BE2C (cell line): ENCODE results near the gene YJEFN3.

Experiments
- DNase-seq: peaks from one replicate; pipeline ENCODE4 v3.0.0-alpha.2; 2020
- H3K27me3 ChIP-seq: fragments of 250-450 bp; sonication (Bioruptor Pico); 2 replicates; pipeline ENCODE4 v1.5.1; 2020; ENCODE audit warnings: mild to moderate bottlenecking
- H3K36me3 ChIP-seq: fragments of 250-450 bp; sonication (Bioruptor Pico); 2 replicates; pipeline ENCODE4 v1.5.1; 2020; ENCODE audit warnings: mild to moderate bottlenecking
- H3K4me1 ChIP-seq: fragments of 250-450 bp; sonication (Bioruptor Pico); 2 replicates; pipeline ENCODE4 v1.5.1; 2020
- H3K4me3 ChIP-seq: 2 replicates; pipeline ENCODE4 v1.5.1; 2011; ENCODE audit warnings: low read depth, low read length
- H3K9me3 ChIP-seq: fragments of 250-450 bp; sonication (Bioruptor Pico); 2 replicates; pipeline ENCODE4 v1.5.1; 2020
- CTCF ChIP-seq: IDR thresholded peaks from 2 replicates; pipeline ENCODE4 v1.5.1; 2012; ENCODE audit warnings: mild to moderate bottlenecking, low read depth, low read length

Gene YJEFN3

DNA sequence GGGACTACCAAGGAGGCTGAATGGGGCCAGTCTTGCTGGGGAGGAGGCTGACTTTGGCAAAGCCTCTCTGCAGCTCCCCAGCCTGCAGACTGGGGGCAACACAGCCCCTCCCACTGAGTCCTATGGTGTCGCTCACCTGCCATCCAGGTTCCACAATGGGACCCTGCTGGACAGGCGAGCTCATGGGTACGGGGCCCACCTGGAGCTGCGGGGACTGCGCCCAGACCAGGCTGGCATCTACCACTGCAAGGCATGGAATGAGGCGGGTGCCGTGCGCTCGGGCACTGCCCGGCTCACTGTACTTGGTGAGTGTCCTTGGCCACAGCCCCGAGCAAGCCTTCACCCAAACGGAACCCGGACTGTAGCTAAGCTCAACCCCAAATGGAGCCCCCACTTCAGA lies 14.4 kb downstream of the YJEFN3 start:
- H3K27me3 ChIP-seq = peaks cover 5% of the 10 kb centered on the region
- TF ChIP-seq CTCF = no peak
- no peaks in the 10 kb centered on the region for H3K4me1 ChIP-seq
- no peak for DNase-seq
- H3K9me3 ChIP-seq = peaks cover 3% of the 10 kb centered on the region
- H3K4me3 ChIP-seq = no peak overlapping the region
- no peaks in the 10 kb centered on the region for H3K36me3 ChIP-seq

GRCh38 chr19:19543640-19544039 lies 14.9 kb downstream of the YJEFN3 start:
- TF ChIP-seq CTCF = no peak
- H3K4me1 ChIP-seq = no peaks in the 10 kb centered on the region
- H3K36me3 ChIP-seq = no peaks in the 10 kb centered on the region
- peaks cover 3% of the 10 kb centered on the region for H3K9me3 ChIP-seq
- no peaks in the 10 kb centered on the region; the same call in none of the 2 replicates for H3K27me3 ChIP-seq
- no peak overlapping the region for H3K4me3 ChIP-seq
- no peak for DNase-seq

DNA sequence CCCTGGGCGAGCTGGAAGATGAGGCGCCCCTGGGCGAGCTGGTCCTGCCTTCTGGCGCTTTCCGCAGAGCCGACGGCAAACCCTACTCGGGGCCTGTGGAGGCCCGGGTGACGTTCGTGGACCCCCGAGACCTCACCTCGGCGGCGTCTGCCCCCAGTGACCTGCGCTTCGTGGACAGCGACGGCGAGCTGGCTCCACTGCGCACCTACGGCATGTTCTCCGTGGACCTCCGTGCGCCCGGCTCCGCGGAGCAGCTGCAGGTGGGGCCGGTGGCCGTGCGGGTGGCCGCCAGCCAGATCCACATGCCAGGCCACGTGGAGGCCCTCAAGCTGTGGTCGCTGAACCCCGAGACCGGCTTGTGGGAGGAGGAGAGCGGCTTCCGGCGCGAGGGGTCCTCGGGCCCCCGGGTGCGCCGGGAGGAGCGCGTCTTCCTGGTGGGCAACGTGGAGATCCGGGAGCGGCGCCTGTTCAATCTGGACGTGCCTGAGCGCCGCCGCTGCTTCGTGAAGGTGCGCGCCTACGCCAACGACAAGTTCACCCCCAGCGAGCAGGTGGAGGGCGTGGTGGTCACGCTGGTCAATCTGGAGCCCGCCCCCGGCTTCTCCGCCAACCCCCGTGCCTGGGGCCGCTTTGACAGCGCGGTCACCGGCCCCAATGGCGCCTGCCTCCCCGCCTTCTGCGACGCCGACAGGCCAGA lies 15.7 kb downstream of the YJEFN3 start:
- Histone ChIP-seq H3K4me3 (no peak overlapping the region), H3K9me3 (peaks cover 3% of the 10 kb centered on the region), H3K27me3 (no peaks in the 10 kb centered on the region), H3K4me1 (no peaks in the 10 kb centered on the region), H3K36me3 (no peaks in the 10 kb centered on the region)
- no peak for TF ChIP-seq CTCF
- no peak for DNase-seq

DNA sequence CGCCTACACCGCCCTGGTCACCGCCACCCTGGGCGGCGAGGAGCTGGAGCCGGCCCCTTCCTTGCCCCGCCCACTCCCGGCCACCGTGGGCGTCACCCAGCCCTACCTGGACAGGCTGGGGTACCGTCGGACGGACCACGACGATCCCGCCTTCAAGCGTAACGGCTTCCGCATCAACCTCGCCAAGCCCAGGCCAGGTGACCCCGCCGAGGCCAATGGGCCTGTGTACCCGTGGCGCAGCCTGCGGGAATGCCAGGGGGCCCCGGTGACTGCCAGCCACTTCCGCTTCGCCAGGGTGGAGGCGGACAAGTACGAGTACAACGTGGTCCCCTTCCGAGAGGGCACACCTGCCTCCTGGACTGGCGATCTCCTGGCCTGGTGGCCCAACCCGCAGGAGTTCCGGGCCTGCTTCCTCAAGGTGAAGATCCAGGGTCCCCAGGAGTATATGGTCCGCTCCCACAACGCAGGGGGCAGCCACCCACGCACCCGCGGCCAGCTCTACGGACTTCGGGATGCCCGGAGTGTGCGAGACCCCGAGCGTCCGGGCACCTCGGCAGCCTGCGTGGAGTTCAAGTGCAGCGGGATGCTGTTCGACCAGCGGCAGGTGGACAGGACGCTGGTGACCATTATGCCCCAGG lies 16.4 kb downstream of the YJEFN3 start:
- Histone ChIP-seq H3K4me1 (no peaks in the 10 kb centered on the region), H3K27me3 (no peaks in the 10 kb centered on the region), H3K9me3 (peaks cover 3% of the 10 kb centered on the region), H3K36me3 (no peaks in the 10 kb centered on the region), H3K4me3 (no peak overlapping the region)
- TF ChIP-seq CTCF = no peak
- DNase-seq = peak; percentile 8

DNA sequence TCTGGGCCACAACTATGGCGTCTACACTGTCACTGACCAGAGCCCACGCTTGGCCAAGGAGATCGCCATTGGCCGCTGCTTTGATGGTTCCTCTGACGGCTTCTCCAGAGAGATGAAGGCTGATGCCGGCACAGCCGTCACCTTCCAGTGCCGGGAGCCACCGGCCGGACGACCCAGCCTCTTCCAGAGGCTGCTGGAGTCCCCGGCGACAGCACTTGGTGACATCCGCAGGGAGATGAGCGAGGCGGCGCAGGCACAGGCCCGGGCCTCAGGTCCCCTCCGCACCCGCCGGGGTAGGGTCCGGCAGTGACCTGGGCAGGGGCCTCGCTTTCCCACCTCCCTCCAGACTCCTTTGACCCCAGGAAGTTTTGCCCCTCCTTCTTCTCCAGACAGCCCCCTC lies 17.0 kb downstream of the YJEFN3 start:
- peaks cover 3% of the 10 kb centered on the region for H3K9me3 ChIP-seq
- no peak overlapping the region for H3K4me3 ChIP-seq
- no peaks in the 10 kb centered on the region for H3K36me3 ChIP-seq
- TF ChIP-seq CTCF = no peak
- H3K27me3 ChIP-seq = no peaks in the 10 kb centered on the region
- DNase-seq = no peak
- no peaks in the 10 kb centered on the region for H3K4me1 ChIP-seq

DNA sequence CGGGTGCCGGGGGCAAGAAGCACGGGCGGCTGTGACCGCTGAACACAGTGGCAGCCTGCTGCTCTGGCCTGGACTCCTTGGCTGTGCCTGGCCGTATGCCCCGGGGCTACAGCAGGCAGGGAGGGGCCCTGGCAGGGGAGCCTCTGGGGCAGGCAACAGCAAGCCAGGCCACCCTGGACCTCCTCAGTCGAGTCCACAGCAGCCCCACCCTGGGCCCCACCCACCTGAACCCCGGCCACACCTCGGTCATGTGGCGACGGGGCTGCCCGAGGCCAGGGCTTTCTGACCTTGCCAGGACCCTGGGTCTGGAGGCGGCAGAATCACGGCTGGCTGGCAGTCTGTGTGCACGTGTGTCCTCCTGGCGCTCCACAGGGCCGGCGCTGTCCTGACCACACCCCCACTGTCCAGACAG lies 18.0 kb downstream of the YJEFN3 start:
- DNase-seq = no peak
- H3K9me3 ChIP-seq = no peaks in the 10 kb centered on the region
- H3K27me3 ChIP-seq = no peaks in the 10 kb centered on the region
- no peak for TF ChIP-seq CTCF
- no peaks in the 10 kb centered on the region for H3K36me3 ChIP-seq
- H3K4me3 ChIP-seq = no peak overlapping the region
- H3K4me1 ChIP-seq = no peaks in the 10 kb centered on the region
